ENCODE measurements around the gene JAG1.

Gene JAG1

GRCh38 chr20:10649080-10649796 is 24.6 kb downstream of the JAG1 start:
- no peak overlapping the region for H3K4me3 ChIP-seq (replicated peaks; ENCODE audit: low read depth, low read length)
- no peak for DNase-seq (ENCODE audit: low read depth)
- no peak for TF ChIP-seq CTCF (IDR thresholded peaks at IDR 0.05; ENCODE audit: low read length, missing control alignments)

GRCh38 chr20:10648651-10649050 is 25.1 kb downstream of the JAG1 start:
- H3K4me3 ChIP-seq (replicated peaks; ENCODE audit: low read depth, low read length) = no peak overlapping the region
- TF ChIP-seq CTCF (IDR thresholded peaks at IDR 0.05; ENCODE audit: low read length, missing control alignments) = no peak
- DNase-seq (ENCODE audit: low read depth) = peak; percentile 63

- no peak for TF ChIP-seq CTCF (IDR thresholded peaks at IDR 0.05; ENCODE audit: low read length, missing control alignments)
- H3K4me3 ChIP-seq (replicated peaks; ENCODE audit: low read depth, low read length) = no peak overlapping the region
- DNase-seq (ENCODE audit: low read depth) = no peak
Observed at GRCh38 chr20:10647909-10648308, 25.9 kb downstream of the JAG1 start.

GRCh38 chr20:10647471-10647870 is 26.3 kb downstream of the JAG1 start:
- H3K4me3 ChIP-seq (replicated peaks; ENCODE audit: low read depth, low read length) = no peak overlapping the region
- TF ChIP-seq CTCF (IDR thresholded peaks at IDR 0.05; ENCODE audit: low read length, missing control alignments) = peak; percentile 29
- DNase-seq (ENCODE audit: low read depth) = no peak

GRCh38 chr20:10646886-10647420 is 26.8 kb downstream of the JAG1 start:
- TF ChIP-seq CTCF (IDR thresholded peaks at IDR 0.05; ENCODE audit: low read length, missing control alignments) = no peak
- H3K4me3 ChIP-seq (replicated peaks; ENCODE audit: low read depth, low read length) = no peak overlapping the region
- DNase-seq (ENCODE audit: low read depth) = no peak

- no peak for TF ChIP-seq CTCF (IDR thresholded peaks at IDR 0.05; ENCODE audit: low read length, missing control alignments)
- no peak overlapping the region for H3K4me3 ChIP-seq (replicated peaks; ENCODE audit: low read depth, low read length)
- no peak for DNase-seq (ENCODE audit: low read depth)
Observed at GRCh38 chr20:10646006-10646405, 27.8 kb downstream of the JAG1 start.

- TF ChIP-seq CTCF (IDR thresholded peaks at IDR 0.05; ENCODE audit: low read length, missing control alignments) = no peak
- DNase-seq (ENCODE audit: low read depth) = no peak
- no peak overlapping the region for H3K4me3 ChIP-seq (replicated peaks; ENCODE audit: low read depth, low read length)
Observed at GRCh38 chr20:10645205-10645570, 28.6 kb downstream of the JAG1 start.
